Measurements from ENCODE around the gene CCDC186. TPM values are rescaled to one million over a fixed set of nuclear protein-coding genes. Genes with fewer than 3 reads are reported as not detected.

Gene CCDC186
- polyA plus RNA-seq, 2 of the 4 experiments (the other 2 are of a cell fraction), result 7.4 to 13.4 TPM

DNA sequence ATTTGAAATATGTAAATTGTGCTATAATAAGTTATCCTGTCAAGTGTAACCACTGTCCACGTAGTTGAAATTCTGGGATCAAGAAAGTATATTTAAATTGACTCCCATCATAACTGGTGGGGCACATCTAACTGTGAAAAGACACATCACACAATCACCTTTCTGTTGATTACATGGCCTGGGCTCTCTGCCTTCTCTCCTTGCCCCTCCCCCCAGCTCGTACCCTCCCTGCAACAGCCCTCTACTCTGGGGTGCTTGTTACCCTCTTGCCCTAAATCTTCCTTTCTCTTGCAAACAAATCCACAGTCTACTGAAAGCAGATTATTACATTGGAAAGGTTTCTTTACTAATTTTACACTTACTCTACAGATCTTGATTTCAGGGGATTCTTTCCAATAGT is 56.3 kb downstream of the CCDC186 start:
- no peak for DNase-seq (ENCODE audit: low read depth in 1 of 2, low spot score in 1 of 2)
- 69% methylated on average over 2 of the region's 2 CpGs for WGBS (ENCODE audit: missing lambda C conversion rate)
- POLR2A ChIA-PET, result no interaction called here
- no peak overlapping the region for H3K27ac ChIP-seq
- TF ChIP-seq MAZ (IDR thresholded peaks at IDR 0.05; ENCODE audit: borderline replicate concordance, low read depth, low read length), result no peak
- TF ChIP-seq TFCP2L1 (CRISPR knock-in tag; IDR thresholded peaks at IDR 0.05), result no peak
- TF ChIP-seq JUN (IDR thresholded peaks at IDR 0.05), result no peak
- no peak for TF ChIP-seq SMC3 (IDR thresholded peaks at IDR 0.05)
- H3K4me1 ChIP-seq, result no peaks in the 10 kb centered on the region
- no peak for ATAC-seq
- H3K4me2 ChIP-seq, result no peak overlapping the region
- H3K4me3 ChIP-seq, result no peak overlapping the region
- FAIRE-seq, result no peak
- CTCF ChIA-PET, result interaction anchor here (4.7 kb wide), 1 partner anchor 14 kb away, joined by 35 read pairs; no protein-coding TSS in a partner anchor
- no peaks in the 10 kb centered on the region for H3K9me3 ChIP-seq

DNA sequence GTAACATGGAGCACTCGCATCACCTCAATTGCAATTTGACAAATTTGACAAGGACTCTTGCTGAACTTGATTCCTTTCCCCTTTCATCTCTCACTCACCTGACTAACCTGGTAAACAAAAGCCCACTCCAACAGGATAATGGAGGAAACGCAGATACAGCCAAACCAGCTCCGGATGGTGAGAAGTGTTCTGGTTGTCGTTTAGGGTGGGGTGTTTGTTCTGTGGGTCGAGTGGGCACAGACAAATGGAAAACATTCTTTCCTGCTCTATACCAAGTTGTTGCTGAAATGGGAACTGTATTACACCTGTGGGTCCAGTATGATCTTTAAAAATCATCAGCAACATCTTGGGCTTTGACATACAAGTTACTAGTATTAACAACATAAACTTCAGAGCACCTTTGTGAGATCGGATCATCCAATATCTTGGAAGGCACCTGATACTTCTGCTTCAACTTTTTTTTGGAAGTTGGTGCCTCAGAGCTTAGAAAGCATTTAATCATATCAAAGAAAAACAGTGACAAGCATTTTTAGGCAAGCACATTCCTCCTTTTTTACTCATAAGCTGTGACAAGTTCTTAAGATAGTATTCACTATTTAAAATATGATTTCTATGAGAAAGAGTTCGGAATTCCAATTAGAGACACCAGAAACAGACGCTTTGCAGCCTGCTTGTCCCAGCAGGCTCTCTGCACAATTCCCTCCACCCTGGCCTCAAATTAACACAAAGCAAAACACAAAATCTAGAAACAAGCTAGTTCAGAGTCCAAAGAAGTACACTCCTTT is 58.1 kb downstream of the CCDC186 start:
- Histone ChIP-seq H3K4me3 (no peak overlapping the region), H3K27ac (no peak overlapping the region), H3K9me3 (no peaks in the 10 kb centered on the region), H3K4me1 (no peaks in the 10 kb centered on the region), H3K4me2 (no peak overlapping the region)
- CTCF ChIA-PET, result interaction anchor here (0.7 to 6.8 kb wide), 6 partner anchors 12 to 411 kb away, joined by 3 to 35 read pairs (median 6); no protein-coding TSS in a partner anchor
- DNase-seq (ENCODE audit: low read depth in 1 of 2, low spot score in 1 of 2) (no peak), FAIRE-seq (no peak), ATAC-seq (no peak)
- POLR2A ChIA-PET, result no interaction called here
- no peak for TF ChIP-seq POLR2AphosphoS2 (conservative IDR thresholded peaks at IDR 0.05; ENCODE audit: low read length)
- no peak for TF ChIP-seq TP53 (CRISPR knock-in tag; IDR thresholded peaks at IDR 0.05)
- no peak for TF ChIP-seq CEBPB (IDR thresholded peaks at IDR 0.05)
- no peak for TF ChIP-seq KDM5A (IDR thresholded peaks at IDR 0.05)
- TF ChIP-seq ZNF302 (CRISPR knock-in tag; IDR thresholded peaks at IDR 0.05), result no peak
- no peak for TF ChIP-seq CHD4 (IDR thresholded peaks at IDR 0.05; ENCODE audit: borderline replicate concordance)
- no peak for TF ChIP-seq JUN (IDR thresholded peaks at IDR 0.05)
- no peak for TF ChIP-seq HDAC2 (IDR thresholded peaks at IDR 0.05)
- TF ChIP-seq, protein P1, sequence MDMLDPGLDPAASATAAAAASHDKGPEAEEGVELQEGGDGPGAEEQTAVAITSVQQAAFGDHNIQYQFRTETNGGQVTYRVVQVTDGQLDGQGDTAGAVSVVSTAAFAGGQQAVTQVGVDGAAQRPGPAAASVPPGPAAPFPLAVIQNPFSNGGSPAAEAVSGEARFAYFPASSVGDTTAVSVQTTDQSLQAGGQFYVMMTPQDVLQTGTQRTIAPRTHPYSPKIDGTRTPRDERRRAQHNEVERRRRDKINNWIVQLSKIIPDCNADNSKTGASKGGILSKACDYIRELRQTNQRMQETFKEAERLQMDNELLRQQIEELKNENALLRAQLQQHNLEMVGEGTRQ (IDR thresholded peaks at IDR 0.05), result no peak
- TF ChIP-seq CBX2 (IDR thresholded peaks at IDR 0.05; ENCODE audit: borderline replicate concordance, low read depth), result no peak
- no peak for TF ChIP-seq FOSB (CRISPR knock-in tag; IDR thresholded peaks at IDR 0.05)
- TF ChIP-seq NR3C1 (IDR thresholded peaks at IDR 0.05), result no peak
- TF ChIP-seq, protein P2, sequence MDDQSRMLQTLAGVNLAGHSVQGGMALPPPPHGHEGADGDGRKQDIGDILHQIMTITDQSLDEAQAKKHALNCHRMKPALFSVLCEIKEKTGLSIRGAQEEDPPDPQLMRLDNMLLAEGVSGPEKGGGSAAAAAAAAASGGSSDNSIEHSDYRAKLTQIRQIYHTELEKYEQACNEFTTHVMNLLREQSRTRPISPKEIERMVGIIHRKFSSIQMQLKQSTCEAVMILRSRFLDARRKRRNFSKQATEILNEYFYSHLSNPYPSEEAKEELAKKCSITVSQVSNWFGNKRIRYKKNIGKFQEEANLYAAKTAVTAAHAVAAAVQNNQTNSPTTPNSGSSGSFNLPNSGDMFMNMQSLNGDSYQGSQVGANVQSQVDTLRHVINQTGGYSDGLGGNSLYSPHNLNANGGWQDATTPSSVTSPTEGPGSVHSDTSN (IDR thresholded peaks at IDR 0.05), result no peak
- TF ChIP-seq, protein P3, sequence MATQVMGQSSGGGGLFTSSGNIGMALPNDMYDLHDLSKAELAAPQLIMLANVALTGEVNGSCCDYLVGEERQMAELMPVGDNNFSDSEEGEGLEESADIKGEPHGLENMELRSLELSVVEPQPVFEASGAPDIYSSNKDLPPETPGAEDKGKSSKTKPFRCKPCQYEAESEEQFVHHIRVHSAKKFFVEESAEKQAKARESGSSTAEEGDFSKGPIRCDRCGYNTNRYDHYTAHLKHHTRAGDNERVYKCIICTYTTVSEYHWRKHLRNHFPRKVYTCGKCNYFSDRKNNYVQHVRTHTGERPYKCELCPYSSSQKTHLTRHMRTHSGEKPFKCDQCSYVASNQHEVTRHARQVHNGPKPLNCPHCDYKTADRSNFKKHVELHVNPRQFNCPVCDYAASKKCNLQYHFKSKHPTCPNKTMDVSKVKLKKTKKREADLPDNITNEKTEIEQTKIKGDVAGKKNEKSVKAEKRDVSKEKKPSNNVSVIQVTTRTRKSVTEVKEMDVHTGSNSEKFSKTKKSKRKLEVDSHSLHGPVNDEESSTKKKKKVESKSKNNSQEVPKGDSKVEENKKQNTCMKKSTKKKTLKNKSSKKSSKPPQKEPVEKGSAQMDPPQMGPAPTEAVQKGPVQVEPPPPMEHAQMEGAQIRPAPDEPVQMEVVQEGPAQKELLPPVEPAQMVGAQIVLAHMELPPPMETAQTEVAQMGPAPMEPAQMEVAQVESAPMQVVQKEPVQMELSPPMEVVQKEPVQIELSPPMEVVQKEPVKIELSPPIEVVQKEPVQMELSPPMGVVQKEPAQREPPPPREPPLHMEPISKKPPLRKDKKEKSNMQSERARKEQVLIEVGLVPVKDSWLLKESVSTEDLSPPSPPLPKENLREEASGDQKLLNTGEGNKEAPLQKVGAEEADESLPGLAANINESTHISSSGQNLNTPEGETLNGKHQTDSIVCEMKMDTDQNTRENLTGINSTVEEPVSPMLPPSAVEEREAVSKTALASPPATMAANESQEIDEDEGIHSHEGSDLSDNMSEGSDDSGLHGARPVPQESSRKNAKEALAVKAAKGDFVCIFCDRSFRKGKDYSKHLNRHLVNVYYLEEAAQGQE (IDR thresholded peaks at IDR 0.05), result no peak
- no peak for TF ChIP-seq ZSCAN20 (CRISPR knock-in tag; IDR thresholded peaks at IDR 0.05)
- TF ChIP-seq, protein P4, sequence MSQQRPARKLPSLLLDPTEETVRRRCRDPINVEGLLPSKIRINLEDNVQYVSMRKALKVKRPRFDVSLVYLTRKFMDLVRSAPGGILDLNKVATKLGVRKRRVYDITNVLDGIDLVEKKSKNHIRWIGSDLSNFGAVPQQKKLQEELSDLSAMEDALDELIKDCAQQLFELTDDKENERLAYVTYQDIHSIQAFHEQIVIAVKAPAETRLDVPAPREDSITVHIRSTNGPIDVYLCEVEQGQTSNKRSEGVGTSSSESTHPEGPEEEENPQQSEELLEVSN (IDR thresholded peaks at IDR 0.05; ENCODE audit: borderline replicate concordance, low read depth), result no peak
- TF ChIP-seq HOXB5 (CRISPR knock-in tag; IDR thresholded peaks at IDR 0.05), result no peak
- 46% methylated on average over 8 of the region's 8 CpGs for WGBS (ENCODE audit: missing lambda C conversion rate)
